Measurements from ENCODE around the gene CETN1.

The CETN1 gene

DNA sequence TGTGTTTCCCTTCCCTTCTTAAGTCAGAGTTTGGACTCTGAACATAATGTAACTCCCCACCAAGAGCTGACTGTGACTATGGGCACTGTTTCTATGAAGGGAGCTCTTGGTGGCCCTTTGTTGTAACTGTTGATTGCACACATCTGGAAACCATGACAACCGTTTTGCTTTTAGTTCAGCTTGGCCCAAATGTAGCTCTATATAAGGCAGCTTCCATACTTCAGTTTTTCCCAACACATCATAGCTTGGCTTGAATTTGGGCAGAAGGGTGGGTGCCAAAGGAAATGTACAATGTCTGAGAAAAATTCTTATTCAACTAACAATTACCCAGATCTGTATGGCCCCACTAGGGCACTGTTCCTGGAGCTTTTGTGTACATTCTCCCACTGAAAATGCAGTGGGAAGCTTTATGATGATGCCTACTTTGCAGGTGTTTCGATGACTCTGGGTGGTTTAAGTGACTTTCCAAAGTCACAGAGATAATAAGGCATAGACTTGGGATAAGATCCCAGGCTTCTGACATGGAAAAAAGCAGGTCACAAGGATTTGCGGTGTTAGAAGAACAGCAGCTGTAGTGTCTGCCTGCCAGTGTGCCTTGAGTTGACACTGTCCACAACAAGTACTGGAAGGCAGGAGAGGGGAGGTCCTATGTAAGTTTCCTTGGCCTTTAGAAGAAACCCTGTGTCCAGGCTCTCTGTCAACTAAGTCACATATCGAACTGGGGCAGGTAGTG is 2.4 kb upstream of the CETN1 start:
- DNase-seq, result no peak

DNA sequence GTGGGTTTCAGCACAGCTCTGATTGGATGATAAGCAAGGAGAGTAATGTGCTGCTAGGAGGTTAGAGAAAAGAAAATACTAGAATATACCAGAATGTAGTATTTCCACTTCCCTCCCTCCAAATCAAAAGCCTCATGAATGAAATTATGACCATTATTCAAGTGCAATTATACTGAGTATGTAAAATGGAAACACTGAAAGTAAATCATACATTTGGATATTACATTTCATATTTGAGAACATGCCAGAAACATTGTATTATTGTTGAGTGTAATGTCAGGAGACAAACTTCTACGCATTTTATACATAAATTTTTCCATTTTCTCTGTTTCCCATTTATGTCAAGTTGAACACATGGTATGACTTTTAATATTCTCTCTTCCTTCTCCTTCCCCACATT is 942 bp upstream of the CETN1 start:
- no peak for DNase-seq

DNA sequence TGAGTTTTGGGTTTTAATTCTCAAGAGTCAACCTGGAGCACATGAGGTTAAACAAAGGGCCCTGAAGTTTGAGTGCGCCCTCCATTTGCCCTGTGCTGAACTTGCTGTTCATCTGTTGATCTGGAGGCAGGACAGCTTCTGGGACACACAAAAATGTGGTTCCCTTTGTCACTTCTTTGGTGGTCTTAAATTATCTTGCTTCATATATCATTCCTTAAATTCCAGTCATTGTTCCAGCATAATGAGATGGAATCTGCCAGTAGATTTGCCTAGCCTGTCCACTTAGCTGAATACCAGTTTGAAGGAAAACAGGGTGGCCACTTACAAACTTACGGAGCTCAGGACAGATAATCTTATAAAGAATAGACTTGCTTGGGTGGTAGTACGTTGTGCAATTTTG is 916 bp downstream of the CETN1 start:
- no peak for DNase-seq

DNA sequence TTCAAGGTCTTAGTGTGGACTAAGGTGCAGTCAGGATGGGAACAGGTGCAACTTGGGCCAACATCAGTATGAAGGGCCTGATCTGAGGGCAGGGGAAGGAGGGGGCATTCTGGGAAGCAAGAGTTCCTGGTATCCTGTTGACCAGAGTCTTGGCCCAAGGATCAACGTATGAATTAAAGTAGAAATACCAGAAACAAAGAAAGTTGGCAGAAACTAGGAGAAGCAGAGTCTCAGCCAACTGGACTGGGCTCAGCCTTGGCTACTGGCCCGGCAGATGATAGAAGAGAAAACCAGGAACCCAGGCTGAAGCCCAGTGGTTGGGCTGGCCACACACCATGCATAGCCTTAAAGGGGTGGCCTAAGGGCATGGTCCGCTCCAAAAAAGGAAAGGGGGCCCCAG is 2.3 kb downstream of the CETN1 start:
- DNase-seq, result no peak

DNA sequence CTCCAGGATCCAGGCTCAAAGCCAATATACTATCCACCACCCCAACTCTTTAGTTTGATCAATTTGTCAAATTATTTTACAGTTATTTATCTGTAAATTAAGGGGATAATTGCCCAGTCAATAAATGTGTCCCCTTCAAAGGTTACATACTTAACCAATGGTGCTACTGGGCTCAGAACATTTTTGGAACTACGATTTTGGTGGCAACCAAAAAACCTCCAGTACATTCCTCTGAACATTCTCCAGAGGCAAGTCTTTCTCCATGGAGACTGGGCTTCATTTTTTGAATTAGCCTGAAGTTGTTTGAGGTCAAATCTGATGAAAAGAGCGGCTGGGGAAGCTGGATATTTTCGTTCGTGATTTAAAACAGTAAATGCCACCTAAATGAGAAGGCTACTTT is 14.9 kb downstream of the CETN1 start:
- no peak for DNase-seq

DNA sequence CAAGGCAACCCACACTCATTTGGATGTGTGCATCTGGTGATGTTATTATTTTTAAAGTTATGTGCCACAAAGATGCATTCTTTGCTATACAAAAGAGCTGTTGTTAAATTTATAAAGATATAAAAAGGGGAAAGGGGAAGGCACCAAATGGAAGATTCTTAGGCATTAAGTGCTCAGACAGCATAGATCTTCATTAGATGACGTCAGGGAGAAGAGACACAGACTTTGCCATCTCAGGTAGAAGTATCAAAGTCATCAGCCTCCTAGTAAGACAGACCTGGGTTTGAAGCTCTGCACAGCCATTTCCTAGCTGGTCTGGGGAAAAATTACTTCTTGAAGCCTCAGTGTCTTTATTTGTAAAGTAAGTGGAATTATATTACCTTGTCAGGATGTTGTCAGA is 15.4 kb downstream of the CETN1 start:
- no peak for DNase-seq

DNA sequence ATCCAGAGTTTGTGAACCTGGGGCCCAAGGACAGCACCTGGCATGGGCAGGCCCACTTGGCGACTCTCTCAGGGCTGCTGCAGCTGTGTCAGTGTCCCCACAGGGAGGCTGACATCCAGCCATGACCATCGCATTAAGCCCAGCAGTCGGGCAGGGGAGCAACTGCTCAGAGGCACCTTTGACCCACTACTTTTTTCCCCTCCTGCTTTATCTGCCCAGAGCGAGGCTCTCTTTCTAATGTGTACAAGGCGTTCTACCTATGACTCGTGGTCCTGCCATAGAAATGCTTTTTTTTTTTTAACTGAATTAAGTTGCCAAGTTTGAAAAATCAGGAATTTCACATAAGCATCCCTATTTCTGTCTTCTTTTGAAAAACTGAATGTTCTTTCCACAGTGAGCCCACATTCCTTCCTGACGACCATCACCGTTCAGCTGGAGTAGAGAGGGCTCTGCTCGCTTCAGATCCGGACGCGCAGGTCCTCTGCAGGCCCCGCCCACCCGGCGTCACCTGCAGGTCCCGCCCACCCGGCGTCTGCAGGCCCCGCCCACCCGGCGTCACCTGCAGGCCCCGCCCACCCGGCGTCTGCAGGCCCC is 16.2 kb downstream of the CETN1 start:
- DNase-seq, result peak; percentile 68

DNA sequence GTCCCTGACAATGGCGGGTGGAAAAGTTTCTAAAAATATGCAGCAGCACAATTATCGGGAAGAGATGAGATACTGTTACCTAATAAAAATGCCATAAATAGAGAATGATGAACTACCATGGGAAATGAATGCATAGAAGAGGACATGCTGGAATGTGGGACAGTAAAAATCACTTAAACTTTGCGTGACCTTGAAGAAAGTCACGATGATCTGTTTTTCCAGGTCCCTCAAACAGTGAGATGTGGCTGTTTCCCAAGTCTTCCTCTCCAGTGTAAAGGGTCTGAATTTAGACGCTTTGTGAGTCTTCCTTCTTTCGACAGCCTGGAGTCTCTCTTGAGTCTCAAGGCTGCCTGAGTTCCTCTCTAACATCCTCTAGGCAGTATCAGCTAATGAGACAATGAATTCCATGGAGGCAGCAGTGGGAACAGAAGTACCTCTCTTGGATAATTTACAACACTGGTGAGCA is 18.0 kb downstream of the CETN1 start:
- DNase-seq, result no peak

DNA sequence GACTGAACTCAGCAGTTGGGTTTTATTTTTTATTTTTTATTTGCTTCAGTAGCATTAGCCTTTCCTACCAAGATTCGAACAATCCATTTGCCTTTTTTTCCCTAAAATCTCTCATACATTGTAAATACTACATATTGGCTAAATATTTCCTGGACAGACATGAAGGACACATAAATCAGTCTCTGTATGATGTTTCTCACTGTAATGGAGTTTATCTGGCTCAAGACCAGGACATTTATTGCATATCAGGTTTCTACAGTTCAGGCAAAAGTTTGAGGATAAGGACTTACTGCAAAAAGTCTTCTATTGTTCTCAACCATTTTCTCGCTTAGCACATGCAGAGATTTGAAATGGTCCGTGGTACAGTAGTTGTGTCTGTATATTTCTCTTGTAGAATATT is 19.9 kb downstream of the CETN1 start:
- DNase-seq, result no peak

DNA sequence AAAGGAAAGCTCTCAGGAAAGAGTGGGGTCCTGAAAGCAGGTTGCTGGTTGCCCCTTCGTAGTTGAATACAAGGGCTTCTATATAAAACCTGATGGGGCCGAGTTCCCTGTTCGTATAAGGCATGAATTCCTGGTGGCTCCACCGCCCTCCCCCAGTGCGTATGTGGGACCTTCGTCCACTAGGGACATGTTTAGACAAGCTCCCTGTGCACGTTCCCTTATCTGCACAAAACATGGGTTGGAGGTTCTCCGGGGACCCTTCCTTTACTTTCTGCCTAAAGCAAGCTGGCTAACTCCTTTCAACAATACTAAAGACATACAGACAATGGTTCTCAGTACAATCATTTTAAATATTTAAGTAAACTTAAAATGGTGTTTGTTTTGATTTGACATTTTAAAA is 24.6 kb downstream of the CETN1 start:
- no peak for DNase-seq

DNA sequence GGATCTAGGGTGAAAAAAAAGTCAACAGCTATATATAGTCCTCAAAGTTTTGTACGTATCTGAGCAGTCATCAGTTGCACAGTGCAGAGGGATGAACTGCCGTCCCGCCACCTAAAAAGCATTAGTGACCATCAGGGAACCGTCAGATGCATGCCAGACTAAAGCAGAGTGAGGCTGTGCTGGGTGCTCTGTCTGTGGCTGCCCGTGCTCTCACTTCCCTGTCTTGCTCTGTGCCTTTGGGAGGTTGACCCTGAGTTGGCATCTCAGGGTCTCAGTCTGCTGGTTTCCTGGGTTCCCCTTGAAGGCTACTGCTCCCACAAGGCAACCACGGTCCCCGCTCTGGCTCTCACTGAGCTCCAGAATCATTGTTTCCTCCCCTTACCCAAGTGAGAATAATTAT is 27.8 kb downstream of the CETN1 start:
- DNase-seq, result no peak

DNA sequence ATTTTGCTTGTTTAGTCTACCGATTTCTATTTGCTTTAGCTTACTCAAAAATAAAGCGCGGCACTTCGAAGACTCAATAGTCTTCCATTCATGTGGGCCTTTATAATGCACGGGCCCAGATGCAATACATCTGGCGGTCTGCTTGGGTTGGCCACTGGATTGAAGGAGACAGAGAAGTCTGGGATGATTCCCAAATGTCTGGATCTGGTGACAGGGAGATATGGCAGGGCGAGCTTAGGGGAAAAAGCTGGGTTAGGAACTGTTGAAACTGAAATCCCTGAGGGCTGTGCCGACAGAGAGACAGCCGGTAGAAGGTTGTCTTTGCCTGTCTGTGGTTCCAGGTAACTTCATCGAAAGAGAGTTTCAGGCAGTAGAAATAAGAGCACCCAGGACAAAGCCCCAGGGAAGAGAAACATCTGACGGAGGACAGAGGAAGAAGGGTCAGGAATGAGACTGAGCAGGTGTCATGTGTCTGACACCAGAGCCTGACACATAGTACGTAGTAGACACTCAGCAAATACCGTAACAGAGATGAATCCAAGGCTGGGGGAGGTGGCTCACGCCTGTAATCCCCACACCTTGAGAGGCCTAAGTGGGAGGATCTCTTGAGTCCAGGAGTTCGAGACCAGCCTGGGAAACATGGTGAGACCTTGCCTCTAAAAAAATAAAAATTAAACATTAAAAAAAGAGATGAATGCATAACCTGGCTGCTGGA is 30.2 kb downstream of the CETN1 start:
- DNase-seq, result no peak

DNA sequence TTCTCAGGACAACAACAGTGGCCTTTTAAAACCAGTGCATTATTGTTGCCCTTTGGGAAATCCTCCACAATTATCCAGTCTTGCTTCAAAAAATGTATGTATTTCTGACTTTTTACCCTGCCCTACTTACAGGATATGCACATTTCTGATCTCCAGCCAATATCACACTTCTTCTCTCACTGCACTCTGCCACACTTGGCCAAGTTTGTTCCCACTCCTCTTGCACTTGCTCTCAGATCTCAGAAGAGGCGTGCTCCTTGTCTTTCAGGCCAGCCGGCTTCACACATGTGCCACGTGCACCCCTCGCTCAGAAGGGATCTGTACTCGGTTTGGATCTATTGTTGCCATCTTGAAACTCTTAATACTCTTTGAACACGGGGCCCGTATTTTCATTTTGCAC is 32.0 kb downstream of the CETN1 start:
- DNase-seq, result no peak

DNA sequence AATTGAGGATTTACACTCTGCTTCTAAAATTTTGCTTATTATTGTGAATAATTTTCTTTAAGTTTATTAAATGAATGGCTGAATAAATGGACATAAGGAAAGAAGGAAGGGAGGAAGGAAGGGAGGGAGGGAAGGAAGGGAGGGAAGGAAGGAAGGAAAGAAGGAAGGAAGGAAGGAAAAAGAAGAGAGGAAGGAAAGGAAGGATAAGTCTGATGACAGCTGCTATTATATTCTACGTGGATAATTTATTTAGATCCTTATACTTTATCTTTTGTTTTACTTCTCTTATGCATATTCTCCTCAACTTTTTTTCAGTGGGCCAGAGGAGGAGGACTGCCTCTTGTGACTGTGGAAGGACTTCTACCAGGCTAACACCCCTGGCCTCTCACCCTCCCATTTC is 34.0 kb downstream of the CETN1 start:
- no peak for DNase-seq

DNA sequence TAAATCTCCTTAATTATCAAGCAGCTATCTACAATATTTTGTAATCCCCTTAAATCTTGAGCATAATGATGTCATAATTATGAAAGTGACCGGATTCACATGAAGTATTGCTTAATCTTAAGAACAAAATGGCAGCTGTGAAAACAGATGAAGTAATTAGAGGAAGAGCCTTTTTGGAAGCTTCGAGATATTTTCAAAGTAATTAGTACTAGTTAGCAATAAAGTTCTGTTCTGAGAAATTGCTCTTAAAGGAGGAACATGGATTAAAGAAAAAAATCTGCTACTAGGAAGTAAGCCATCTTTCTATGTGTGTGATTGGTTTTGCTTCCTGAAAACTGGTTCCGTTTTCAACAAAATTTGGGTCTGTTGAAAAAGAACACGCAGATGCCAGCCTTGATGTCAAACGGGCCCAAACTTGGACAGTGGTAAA is 34.9 kb downstream of the CETN1 start:
- DNase-seq, result no peak

DNA sequence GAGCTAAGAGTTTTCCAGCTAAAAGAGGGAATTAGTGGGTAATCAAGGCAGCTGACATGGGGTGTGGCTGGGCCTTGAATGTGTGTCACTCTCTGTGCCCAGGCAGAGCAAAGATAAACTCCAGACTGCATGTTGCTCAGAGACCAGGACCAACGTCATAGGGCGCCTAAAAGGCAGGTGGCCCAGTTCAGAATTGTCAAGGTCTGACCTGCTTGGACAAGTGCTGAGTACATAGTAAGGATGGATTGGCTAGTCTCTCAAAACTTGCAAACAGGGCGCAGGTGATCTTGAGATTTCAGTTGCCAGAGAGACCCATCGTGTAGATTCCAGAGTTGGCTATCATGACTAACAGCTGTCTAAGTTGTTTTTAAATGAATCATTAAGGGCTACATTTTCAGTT is 35.6 kb downstream of the CETN1 start:
- no peak for DNase-seq

DNA sequence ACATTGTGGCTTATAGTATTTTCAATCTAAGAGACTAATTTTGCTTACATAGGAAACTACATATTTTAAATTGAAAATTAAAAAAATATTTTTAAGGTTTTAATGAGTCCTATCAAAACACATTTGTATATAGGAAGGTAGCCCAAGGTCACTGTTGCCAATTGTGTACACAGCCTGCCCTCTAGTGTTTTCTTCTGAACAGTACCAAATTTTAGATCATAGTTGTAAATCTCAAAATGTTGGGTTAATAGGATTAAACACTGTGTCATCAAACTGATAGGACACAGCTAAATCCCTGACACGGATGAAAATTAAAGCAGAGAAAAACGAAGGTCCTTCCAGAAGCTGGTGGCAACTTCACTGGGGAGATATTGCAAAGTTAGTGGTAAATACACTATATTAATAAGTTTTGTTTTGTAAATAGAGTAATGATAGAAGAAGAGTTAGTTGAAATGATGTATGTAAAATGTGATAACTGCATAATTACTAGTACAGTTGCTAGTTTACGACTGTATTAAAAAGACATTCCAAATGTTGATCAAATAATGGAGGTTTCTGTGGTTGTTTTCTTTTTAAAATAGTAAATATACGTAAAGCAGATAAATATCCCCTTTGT is 36.3 kb downstream of the CETN1 start:
- peak; percentile 86 for DNase-seq

DNA sequence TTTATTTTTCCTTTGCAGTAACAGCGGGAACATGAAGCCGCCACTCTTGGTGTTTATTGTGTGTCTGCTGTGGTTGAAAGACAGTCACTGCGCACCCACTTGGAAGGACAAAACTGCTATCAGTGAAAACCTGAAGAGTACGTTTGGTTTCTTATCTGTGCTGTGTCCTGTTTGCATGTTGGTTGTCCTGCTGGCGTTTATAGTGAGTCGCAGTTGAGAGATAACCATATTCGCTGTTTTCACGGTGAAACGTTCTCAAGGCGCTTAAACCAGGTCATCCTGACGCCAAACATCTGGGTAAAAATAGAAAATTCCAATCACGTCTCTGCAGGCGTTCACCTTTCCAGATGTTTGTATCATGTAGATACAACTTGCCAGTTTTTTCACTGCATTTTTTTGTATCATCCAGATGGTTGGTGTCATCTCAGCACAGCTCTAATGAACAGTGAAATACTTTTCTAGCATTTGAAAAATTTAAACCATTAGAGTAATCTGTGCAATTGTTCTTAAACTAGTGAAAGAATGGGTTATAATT is 37.9 kb downstream of the CETN1 start:
- peak; percentile 86 for DNase-seq

DNA sequence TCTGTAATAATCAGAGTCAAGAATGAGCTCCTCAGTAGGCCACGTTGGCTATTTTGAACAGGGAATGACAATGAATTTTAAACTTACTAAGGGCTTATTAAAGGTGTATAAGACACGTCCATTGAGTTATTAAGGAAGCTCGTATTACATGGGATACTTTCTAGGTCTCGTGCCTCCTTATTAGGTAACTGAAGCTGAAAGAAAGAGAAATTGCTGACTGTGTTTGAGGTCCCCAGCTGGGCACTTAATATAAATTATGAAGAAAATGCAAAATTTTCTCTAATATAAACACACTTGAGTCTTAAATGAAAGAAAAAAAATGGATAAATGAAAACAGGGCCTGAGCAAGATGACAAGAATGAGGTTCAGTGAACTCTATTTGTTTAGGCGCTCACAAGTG is 38.4 kb downstream of the CETN1 start:
- DNase-seq, result no peak

DNA sequence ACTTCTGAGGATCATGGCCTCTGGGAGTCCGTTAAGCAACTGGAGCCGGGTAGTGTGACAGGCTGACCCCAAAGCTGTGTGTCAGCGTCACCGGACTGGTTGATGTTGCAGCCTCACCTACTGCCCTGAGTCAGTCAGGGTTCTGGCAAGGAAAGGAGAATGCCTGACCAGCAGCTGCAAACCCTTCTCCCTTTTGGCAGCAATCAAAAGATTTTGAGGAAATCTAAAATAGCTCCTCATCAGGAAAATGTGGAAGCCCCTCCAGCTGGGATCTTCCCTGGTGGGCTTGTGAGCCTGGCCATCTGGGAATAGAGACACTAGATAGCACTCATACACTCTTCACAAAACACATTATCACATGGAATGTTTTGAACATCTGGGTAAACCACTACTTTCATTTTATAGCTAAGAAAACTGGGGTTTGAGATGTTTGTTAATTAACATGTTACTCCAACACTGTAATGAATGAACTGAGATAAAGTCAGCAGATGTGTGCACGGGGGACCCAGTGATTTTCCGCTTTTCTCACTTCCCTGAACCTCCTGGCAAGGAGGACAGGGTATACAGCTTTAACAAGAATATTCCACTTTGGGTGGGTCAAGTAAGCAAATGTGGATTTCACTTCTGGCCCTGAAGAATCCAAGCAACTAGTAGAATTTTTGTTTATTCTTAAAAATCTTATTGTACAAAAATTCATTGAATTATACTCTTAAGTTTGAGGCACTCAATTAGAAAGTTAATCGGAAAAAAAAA is 41.3 kb downstream of the CETN1 start:
- DNase-seq, result no peak

DNA sequence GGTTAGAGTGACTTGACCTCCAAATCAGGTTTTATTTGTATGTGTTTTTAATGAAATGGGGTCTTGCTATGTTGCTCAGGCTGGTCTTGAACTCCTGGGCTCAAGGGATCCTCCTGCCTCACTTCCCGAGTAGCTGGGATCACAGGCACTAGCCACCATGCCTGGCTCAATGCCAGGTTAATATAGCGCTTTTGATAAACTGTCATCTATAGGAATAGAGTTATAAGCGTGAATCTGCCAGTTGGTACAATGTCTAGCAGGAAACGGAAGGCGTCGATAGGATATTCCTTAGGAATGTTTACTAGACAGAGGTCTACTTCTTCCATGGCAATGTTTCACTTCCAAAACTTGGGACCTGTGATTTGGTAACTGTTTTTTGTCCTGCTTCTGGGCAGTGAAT is 42.1 kb downstream of the CETN1 start:
- no peak for DNase-seq

DNA sequence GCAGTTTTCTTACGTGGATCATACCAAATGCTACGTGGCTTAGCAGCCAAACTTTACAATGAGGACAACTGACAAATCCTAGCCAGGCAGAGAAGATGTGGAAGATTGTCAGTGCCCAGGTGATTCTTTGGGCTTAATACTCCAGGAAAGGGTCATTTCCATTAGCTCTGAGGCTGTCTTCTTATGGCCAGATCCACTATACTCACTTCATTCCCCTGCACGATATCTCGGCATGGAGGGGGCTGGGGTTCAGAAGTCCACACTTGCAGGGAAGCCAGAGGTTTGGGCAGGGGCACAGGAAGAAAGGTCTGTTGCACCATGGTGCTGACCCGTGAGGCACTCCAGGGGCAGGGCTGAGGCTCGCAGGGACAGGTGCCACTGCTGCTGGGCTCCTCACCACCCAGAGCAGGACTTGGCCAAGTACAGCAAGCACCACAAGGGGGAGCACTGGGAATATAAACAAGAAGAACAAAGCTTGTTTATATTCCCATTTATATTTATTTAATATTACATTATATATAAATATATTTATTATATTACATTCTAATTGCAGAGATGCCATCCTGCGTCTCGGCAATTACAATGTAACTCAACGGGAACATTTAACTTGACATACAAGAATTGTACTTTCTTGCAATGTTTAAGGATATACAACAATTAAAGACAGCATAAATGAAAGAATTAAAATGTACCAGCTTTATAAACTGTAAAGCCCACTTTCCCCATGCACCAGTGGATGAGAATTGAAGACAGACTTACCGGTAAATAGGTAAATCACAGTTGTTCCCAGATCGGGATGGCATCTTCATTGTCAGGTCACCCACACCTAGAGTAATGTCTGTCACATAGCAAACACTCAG is 43.8 kb downstream of the CETN1 start:
- DNase-seq, result peak; percentile 86

Data from hematopoietic multipotent progenitor cell treated with erythropoietin and hydrocortisone succinate and interleukin-3 and kit ligand, for 6 days (in vitro differentiated cells).